HEK293 (cell line): ENCODE results near the gene IREB2.

Experiments
- CTCF ChIA-PET: fragments of 350-600 bp; formaldehyde crosslinking; extraction: SDS; loops from one replicate; lab custom pipeline; 2021; ENCODE audit warnings: antibody characterized with exemption; lab: Yijun Ruan, JAX
- POLR2A ChIA-PET: fragments of 300-600 bp; formaldehyde crosslinking; extraction: SDS; loops from one replicate; lab custom pipeline; 2020; ENCODE audit warnings: antibody characterized with exemption, inconsistent platforms; lab: Yijun Ruan, JAX
- H3K27ac ChIP-seq: fragments of 200-500 bp; sonication (Bioruptor generic); 2 replicates; pipeline ENCODE4 v1.5.1; 2014; ENCODE audit warnings: low read depth, low read length, control low read depth, inconsistent platforms; ENCODE audit errors: extremely low read depth
- H3K36me3 ChIP-seq, 2 experiments: fragments of 200-500 bp in 1 of 2; sonication (Bioruptor generic) in 1 of 2; 1 replicate in 1 of 2; 2 replicates in 1 of 2; pipeline ENCODE4 v1.5.1; 2014 to 2017; ENCODE audit warnings: inconsistent platforms in 2 of 2, low read length in 2 of 2; ENCODE audit not compliant: control insufficient read depth in 2 of 2, insufficient read depth in 1 of 2
- H3K4me1 ChIP-seq: fragments of 200-500 bp; sonication (Bioruptor generic); 2 replicates; pipeline ENCODE4 v1.5.1; 2014; ENCODE audit warnings: mild to moderate bottlenecking, low read length, inconsistent platforms; ENCODE audit not compliant: control insufficient read depth, insufficient read depth
- H3K4me3 ChIP-seq: 2 replicates; pipeline ENCODE4 v1.5.1; 2011; ENCODE audit warnings: low read depth, mild to moderate bottlenecking, control low read depth, low read length, moderate library complexity
- H3K9me3 ChIP-seq: fragments of 200-500 bp; sonication (Bioruptor generic); 2 replicates; pipeline ENCODE4 v1.5.1; 2014; ENCODE audit warnings: low read depth, low read length, inconsistent platforms; ENCODE audit not compliant: control insufficient read depth, insufficient read depth
- ZNF112 ChIP-seq: fragments of 450-650 bp; formaldehyde crosslinking; IDR thresholded peaks from 2 replicates; pipeline ENCODE4 v1.5.0; 2017; ENCODE audit warnings: missing biosample characterization, missing genetic modification characterization
- ZNF132 ChIP-seq: fragments of 450-650 bp; formaldehyde crosslinking; IDR thresholded peaks from 2 replicates; pipeline ENCODE4 v1.5.1; 2017; ENCODE audit warnings: missing biosample characterization, missing genetic modification characterization, borderline replicate concordance
- ZNF292 ChIP-seq: fragments of 450-650 bp; formaldehyde crosslinking; IDR thresholded peaks from 2 replicates; pipeline ENCODE4 v1.5.1; 2016; ENCODE audit warnings: low read depth, missing biosample characterization, missing genetic modification characterization, borderline replicate concordance
- ZNF311 ChIP-seq: fragments of 450-650 bp; formaldehyde crosslinking; IDR thresholded peaks from 2 replicates; pipeline ENCODE4 v1.5.1; 2017; ENCODE audit warnings: missing biosample characterization, missing genetic modification characterization, borderline replicate concordance
- ZNF335 ChIP-seq: fragments of 450-650 bp; formaldehyde crosslinking; conservative IDR thresholded peaks from 2 replicates; pipeline ENCODE4 v1.5.1; 2016; ENCODE audit warnings: missing biosample characterization, missing genetic modification characterization
- ZNF510 ChIP-seq: fragments of 450-650 bp; formaldehyde crosslinking; IDR thresholded peaks from 2 replicates; pipeline ENCODE4 v1.5.1; 2018; ENCODE audit warnings: mild to moderate bottlenecking, missing genetic modification characterization, missing biosample characterization; ENCODE audit not compliant: insufficient replicate concordance
- ZNF514 ChIP-seq: fragments of 450-650 bp; formaldehyde crosslinking; IDR thresholded peaks from 2 replicates; pipeline ENCODE4 v1.5.1; 2016; ENCODE audit warnings: missing biosample characterization, missing genetic modification characterization
- ZNF529 ChIP-seq: fragments of 450-650 bp; formaldehyde crosslinking; IDR thresholded peaks from 2 replicates; pipeline ENCODE4 v1.5.1; 2017; ENCODE audit warnings: missing genetic modification characterization, missing biosample characterization; ENCODE audit not compliant: insufficient replicate concordance
- ZNF530 ChIP-seq: fragments of 450-650 bp; formaldehyde crosslinking; IDR thresholded peaks from 2 replicates; pipeline ENCODE4 v1.5.1; 2016; ENCODE audit warnings: low read depth, missing biosample characterization, missing genetic modification characterization
- ZNF549 ChIP-seq: fragments of 450-650 bp; IDR thresholded peaks from 2 replicates; pipeline ENCODE4 v1.5.1; 2018; ENCODE audit warnings: missing biosample characterization, missing genetic modification characterization, mild to moderate bottlenecking, inconsistent platforms, moderate library complexity
- ZNF701 ChIP-seq: fragments of 450-650 bp; formaldehyde crosslinking; IDR thresholded peaks from 2 replicates; pipeline ENCODE4 v1.5.1; 2016; ENCODE audit warnings: missing biosample characterization, missing genetic modification characterization
- ZNF707 ChIP-seq: fragments of 450-650 bp; formaldehyde crosslinking; IDR thresholded peaks from 2 replicates; pipeline ENCODE4 v1.5.1; 2016; ENCODE audit warnings: missing biosample characterization, missing genetic modification characterization
- ZNF791 ChIP-seq: fragments of 450-650 bp; formaldehyde crosslinking; IDR thresholded peaks from 2 replicates; pipeline ENCODE4 v1.5.1; 2016; ENCODE audit warnings: missing biosample characterization, missing genetic modification characterization
- ZSCAN23 ChIP-seq: fragments of 450-650 bp; formaldehyde crosslinking; IDR thresholded peaks from 2 replicates; pipeline ENCODE4 v1.5.1; 2016; ENCODE audit warnings: missing biosample characterization, missing genetic modification characterization
- TF ChIP-seq, protein P1 (sequence below): fragments of 450-650 bp; formaldehyde crosslinking; IDR thresholded peaks from 2 replicates; pipeline ENCODE4 v1.5.1; 2016; ENCODE audit warnings: missing biosample characterization, missing genetic modification characterization
- TF ChIP-seq, protein P2 (sequence below): fragments of 450-650 bp; formaldehyde crosslinking; IDR thresholded peaks from 2 replicates; pipeline ENCODE4 v1.5.1; 2017; ENCODE audit warnings: missing biosample characterization, mild to moderate bottlenecking, missing genetic modification characterization, moderate library complexity
- TF ChIP-seq, protein P3 (sequence below): fragments of 450-650 bp; formaldehyde crosslinking; IDR thresholded peaks from 2 replicates; pipeline ENCODE4 v1.5.1; 2016; ENCODE audit warnings: missing biosample characterization, missing genetic modification characterization, borderline replicate concordance
- TF ChIP-seq, protein P4 (sequence below): fragments of 450-650 bp; formaldehyde crosslinking; IDR thresholded peaks from 2 replicates; pipeline ENCODE4 v1.5.1; 2016; ENCODE audit warnings: missing biosample characterization, missing genetic modification characterization, low read depth

The IREB2 gene

DNA sequence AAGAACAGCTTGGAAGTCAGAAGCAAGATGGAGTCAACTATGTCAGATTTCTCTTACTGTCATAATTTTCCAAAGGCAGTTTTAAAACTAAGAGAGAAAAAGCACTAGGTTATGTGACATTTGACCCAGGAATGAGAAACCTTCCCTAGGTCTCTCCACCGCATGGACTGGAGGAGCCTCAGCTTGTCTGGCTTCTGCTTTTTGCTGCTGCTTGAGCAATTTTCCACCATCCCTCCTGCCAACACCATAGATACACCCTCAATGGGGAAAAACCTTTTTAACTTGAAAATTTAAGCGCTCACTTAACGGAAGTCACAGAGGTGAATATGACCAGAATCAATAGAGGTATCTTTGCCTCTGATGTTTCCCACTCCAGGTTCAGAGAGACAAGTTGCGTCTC lies 17.8 kb upstream of the IREB2 start (continued):
- TF ChIP-seq, protein P1, sequence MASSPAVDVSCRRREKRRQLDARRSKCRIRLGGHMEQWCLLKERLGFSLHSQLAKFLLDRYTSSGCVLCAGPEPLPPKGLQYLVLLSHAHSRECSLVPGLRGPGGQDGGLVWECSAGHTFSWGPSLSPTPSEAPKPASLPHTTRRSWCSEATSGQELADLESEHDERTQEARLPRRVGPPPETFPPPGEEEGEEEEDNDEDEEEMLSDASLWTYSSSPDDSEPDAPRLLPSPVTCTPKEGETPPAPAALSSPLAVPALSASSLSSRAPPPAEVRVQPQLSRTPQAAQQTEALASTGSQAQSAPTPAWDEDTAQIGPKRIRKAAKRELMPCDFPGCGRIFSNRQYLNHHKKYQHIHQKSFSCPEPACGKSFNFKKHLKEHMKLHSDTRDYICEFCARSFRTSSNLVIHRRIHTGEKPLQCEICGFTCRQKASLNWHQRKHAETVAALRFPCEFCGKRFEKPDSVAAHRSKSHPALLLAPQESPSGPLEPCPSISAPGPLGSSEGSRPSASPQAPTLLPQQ (tag by site-specific recombination): no peak
- TF ChIP-seq, protein P2, sequence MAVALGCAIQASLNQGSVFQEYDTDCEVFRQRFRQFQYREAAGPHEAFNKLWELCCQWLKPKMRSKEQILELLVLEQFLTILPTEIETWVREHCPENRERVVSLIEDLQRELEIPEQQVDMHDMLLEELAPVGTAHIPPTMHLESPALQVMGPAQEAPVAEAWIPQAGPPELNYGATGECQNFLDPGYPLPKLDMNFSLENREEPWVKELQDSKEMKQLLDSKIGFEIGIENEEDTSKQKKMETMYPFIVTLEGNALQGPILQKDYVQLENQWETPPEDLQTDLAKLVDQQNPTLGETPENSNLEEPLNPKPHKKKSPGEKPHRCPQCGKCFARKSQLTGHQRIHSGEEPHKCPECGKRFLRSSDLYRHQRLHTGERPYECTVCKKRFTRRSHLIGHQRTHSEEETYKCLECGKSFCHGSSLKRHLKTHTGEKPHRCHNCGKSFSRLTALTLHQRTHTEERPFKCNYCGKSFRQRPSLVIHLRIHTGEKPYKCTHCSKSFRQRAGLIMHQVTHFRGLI: no peak

DNA sequence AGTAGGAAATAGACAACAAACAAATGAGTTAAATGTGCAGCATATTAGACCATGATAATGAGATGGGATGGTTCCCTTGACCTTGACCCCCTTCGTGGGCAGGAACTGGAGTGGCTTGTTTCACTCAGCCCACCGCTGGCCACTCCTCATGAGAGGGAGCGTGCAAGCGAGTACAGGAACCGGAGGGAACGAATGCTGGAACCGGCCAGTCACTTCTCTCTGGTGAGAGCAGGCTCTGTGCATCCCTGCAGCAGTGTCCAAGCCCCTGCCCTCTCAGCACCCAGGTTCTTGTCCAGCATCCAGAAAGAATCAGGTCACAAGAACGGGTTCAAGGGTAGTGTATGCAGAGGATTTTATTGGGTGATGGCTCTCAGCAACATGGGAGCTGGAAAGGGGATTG lies 17.2 kb upstream of the IREB2 start:
- ChIA-PET CTCF (interaction anchor here (0.6 to 10.5 kb wide), 6 partner anchors 22 to 452 kb away, joined by 3 to 176 read pairs (median 6); no protein-coding TSS in a partner anchor), POLR2A (no interaction called here)
- H3K4me1 ChIP-seq: no peaks in the 10 kb centered on the region
- no peaks in the 10 kb centered on the region for H3K9me3 ChIP-seq
- H3K36me3 ChIP-seq: no peaks in the 10 kb centered on the region
- H3K4me3 ChIP-seq: no peak overlapping the region
- no peak overlapping the region for H3K27ac ChIP-seq
- TF ChIP-seq, protein P3, sequence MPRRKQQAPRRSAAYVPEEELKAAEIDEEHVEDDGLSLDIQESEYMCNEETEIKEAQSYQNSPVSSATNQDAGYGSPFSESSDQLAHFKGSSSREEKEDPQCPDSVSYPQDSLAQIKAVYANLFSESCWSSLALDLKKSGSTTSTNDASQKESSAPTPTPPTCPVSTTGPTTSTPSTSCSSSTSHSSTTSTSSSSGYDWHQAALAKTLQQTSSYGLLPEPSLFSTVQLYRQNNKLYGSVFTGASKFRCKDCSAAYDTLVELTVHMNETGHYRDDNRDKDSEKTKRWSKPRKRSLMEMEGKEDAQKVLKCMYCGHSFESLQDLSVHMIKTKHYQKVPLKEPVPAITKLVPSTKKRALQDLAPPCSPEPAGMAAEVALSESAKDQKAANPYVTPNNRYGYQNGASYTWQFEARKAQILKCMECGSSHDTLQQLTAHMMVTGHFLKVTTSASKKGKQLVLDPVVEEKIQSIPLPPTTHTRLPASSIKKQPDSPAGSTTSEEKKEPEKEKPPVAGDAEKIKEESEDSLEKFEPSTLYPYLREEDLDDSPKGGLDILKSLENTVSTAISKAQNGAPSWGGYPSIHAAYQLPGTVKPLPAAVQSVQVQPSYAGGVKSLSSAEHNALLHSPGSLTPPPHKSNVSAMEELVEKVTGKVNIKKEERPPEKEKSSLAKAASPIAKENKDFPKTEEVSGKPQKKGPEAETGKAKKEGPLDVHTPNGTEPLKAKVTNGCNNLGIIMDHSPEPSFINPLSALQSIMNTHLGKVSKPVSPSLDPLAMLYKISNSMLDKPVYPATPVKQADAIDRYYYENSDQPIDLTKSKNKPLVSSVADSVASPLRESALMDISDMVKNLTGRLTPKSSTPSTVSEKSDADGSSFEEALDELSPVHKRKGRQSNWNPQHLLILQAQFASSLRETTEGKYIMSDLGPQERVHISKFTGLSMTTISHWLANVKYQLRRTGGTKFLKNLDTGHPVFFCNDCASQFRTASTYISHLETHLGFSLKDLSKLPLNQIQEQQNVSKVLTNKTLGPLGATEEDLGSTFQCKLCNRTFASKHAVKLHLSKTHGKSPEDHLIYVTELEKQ (tag by site-specific recombination): no peak
- TF ChIP-seq ZNF292 (tag by site-specific recombination): no peak
- TF ChIP-seq ZNF701 (tag by site-specific recombination): no peak
- TF ChIP-seq, protein P4, sequence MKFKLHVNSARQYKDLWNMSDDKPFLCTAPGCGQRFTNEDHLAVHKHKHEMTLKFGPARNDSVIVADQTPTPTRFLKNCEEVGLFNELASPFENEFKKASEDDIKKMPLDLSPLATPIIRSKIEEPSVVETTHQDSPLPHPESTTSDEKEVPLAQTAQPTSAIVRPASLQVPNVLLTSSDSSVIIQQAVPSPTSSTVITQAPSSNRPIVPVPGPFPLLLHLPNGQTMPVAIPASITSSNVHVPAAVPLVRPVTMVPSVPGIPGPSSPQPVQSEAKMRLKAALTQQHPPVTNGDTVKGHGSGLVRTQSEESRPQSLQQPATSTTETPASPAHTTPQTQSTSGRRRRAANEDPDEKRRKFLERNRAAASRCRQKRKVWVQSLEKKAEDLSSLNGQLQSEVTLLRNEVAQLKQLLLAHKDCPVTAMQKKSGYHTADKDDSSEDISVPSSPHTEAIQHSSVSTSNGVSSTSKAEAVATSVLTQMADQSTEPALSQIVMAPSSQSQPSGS (tag by site-specific recombination): no peak
- no peak for TF ChIP-seq ZNF335 (tag by site-specific recombination)
- no peak for TF ChIP-seq ZNF530
- no peak for TF ChIP-seq ZSCAN23 (tag by site-specific recombination)
- no peak for TF ChIP-seq ZNF549 (tag by site-specific recombination)
- no peak for TF ChIP-seq ZNF529 (tag by site-specific recombination)
- no peak for TF ChIP-seq ZNF510 (tag by site-specific recombination)
- TF ChIP-seq ZNF132: no peak
- no peak for TF ChIP-seq ZNF791 (tag by site-specific recombination)
- no peak for TF ChIP-seq ZNF112 (tag by site-specific recombination)
- no peak for TF ChIP-seq ZNF707
- TF ChIP-seq ZNF514: no peak
- TF ChIP-seq ZNF311 (tag by site-specific recombination): no peak
